Esophagus muscularis mucosa (tissue), 3 donors: ENCODE data around the gene FOXO6.

Experiments
- POLR2A ChIP-seq: fragments of 450-650 bp; IDR thresholded peaks from one replicate; pipeline ENCODE4 v1.6.1; 2017; ENCODE audit warnings: antibody characterized with exemption, moderate library complexity, mild to moderate bottlenecking, low read depth
- TF ChIP-seq, protein P1 (sequence below), 3 experiments: fragments of 200-600 bp in 2 of 3; fragments of 450-650 bp in 1 of 3; sonication (generic) in 2 of 3; IDR thresholded peaks; one replicate each; pipeline ENCODE4 v1.5.1; 2017 to 2019; ENCODE audit warnings: antibody characterized with exemption in 3 of 3, mild to moderate bottlenecking in 2 of 3, moderate library complexity in 1 of 3

DNA sequence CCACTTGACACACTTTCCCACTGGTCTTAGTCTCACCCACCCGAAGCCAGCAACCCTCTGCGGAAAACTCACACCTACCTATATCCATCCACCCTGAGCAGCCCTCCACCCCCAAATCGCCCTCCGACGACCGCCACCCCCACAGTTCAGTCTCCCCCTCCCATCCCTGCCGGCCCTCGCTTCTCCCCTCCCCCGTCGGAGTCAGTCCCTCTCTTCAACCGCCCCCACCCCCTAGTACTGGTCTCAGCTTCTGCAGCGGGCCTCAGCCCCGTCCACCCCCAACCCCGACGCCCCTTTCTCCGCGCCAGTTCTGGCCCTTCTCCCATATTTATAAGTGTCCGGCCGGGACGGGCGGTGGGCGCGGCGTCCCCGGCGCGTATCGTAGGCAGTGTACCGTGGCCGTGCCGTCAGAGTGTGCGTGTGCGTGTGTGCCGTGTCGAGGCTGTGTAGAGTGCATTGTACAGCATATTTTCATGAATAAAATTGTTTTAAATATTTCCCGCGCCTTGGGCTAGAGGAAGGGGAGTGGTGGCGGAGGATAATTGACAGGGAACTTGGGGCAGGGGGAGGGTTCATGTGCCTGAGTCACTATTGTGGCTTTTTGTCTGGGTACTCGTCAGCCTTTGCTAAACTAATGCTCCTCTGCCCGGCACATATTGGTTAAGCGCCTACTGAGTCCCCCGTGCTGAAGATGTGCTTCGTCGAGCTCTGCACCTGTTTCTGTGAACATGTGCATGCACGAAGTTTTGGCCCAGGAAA lies 22.0 kb downstream of the FOXO6 start:
- TF ChIP-seq, protein P1, sequence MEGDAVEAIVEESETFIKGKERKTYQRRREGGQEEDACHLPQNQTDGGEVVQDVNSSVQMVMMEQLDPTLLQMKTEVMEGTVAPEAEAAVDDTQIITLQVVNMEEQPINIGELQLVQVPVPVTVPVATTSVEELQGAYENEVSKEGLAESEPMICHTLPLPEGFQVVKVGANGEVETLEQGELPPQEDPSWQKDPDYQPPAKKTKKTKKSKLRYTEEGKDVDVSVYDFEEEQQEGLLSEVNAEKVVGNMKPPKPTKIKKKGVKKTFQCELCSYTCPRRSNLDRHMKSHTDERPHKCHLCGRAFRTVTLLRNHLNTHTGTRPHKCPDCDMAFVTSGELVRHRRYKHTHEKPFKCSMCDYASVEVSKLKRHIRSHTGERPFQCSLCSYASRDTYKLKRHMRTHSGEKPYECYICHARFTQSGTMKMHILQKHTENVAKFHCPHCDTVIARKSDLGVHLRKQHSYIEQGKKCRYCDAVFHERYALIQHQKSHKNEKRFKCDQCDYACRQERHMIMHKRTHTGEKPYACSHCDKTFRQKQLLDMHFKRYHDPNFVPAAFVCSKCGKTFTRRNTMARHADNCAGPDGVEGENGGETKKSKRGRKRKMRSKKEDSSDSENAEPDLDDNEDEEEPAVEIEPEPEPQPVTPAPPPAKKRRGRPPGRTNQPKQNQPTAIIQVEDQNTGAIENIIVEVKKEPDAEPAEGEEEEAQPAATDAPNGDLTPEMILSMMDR (IDR thresholded peaks at IDR 0.05): no peak
- TF ChIP-seq POLR2A: no peak
